Measurements from ENCODE around the gene LBX2. TPM values are rescaled to one million over a fixed set of nuclear protein-coding genes. Genes with fewer than 3 reads are reported as not detected.

LBX2 gene
- total RNA-seq, 4 donors from 2014 or later = 2.9 TPM; not detected in 3

GRCh38 chr2:74516650-74517049 lies 17.2 kb upstream of the LBX2 start:
- Histone ChIP-seq H3K9me3 (no peaks in the 10 kb centered on the region), H3K4me3 (no peak overlapping the region), H3K27me3 (peaks cover 34 to 49% of the 10 kb centered on the region in 2 donors), H3K27ac (no peak overlapping the region), H3K36me3 (no peaks in the 10 kb centered on the region), H3K4me1 (peaks cover 0 to 12% of the 10 kb centered on the region in 2 donors)
- DNase-seq = no peak
- intact Hi-C loops (cut with DNase I; ENCODE audit: low total_unique reads) = no loop called here
- TF ChIP-seq CTCF (IDR thresholded peaks at IDR 0.05) (no peak), POLR2A (IDR thresholded peaks at IDR 0.05) (no peak)

- peaks cover 0 to 12% of the 10 kb centered on the region in 2 donors for H3K4me1 ChIP-seq
- intact Hi-C loops (cut with DNase I; ENCODE audit: low total_unique reads) = no loop called here
- TF ChIP-seq POLR2A (IDR thresholded peaks at IDR 0.05) (no peak), CTCF (IDR thresholded peaks at IDR 0.05) (no peak)
- no peaks in the 10 kb centered on the region for H3K9me3 ChIP-seq
- H3K36me3 ChIP-seq = no peaks in the 10 kb centered on the region
- peaks cover 34 to 49% of the 10 kb centered on the region in 2 donors for H3K27me3 ChIP-seq
- peak overlapping the region in 1 of 2 donors; percentile 7 for H3K4me3 ChIP-seq
- no peak for DNase-seq
- H3K27ac ChIP-seq = no peak overlapping the region
These were observed 16.7 kb upstream of the LBX2 start for GRCh38 chr2:74515981-74516633.

- H3K27ac ChIP-seq = no peak overlapping the region
- peaks cover 34 to 49% of the 10 kb centered on the region in 2 donors for H3K27me3 ChIP-seq
- no peak for DNase-seq
- peaks cover 0 to 12% of the 10 kb centered on the region in 2 donors for H3K4me1 ChIP-seq
- no peaks in the 10 kb centered on the region for H3K36me3 ChIP-seq
- no peak overlapping the region for H3K4me3 ChIP-seq
- intact Hi-C loops (cut with DNase I; ENCODE audit: low total_unique reads) = no loop called here
- no peaks in the 10 kb centered on the region for H3K9me3 ChIP-seq
- TF ChIP-seq CTCF (IDR thresholded peaks at IDR 0.05) (no peak), POLR2A (IDR thresholded peaks at IDR 0.05) (no peak)
These were observed 16.0 kb upstream of the LBX2 start for GRCh38 chr2:74515271-74515980.

- Histone ChIP-seq H3K27ac (no peak within 1 kb of the TSS), H3K27me3 (peaks cover 34 to 49% of the 10 kb centered on the region in 2 donors), H3K4me3 (no peak within 1 kb of the TSS), H3K9me3 (no peaks in the 10 kb centered on the region), H3K4me1 (peaks cover 0 to 12% of the 10 kb centered on the region in 2 donors), H3K36me3 (no peaks in the 10 kb centered on the region)
- no peak for DNase-seq
- TF ChIP-seq CTCF (IDR thresholded peaks at IDR 0.05) (no peak), POLR2A (IDR thresholded peaks at IDR 0.05) (no peak)
- intact Hi-C loops (cut with DNase I; ENCODE audit: low total_unique reads) = no loop called here
These were observed 15.2 kb upstream of the LBX2 start, which contains the start of gene TLX2 for GRCh38 chr2:74514368-74515270. Gene TLX2, plus strand, starts transcription at chr2:74514450. Its CDS starts 357 bp downstream, at chr2:74514807.

Measured in uterus (tissue), 4 donors.